Keratinocyte (primary cell): ENCODE measurements around the gene OCIAD1. TPM values are rescaled to one million over a fixed set of nuclear protein-coding genes. Genes with fewer than 3 reads are reported as not detected.

ENCODE experiments used
- DNase-seq: peaks from one replicate; pipeline ENCODE4 v3.0.0-alpha.2; 2011; ENCODE audit warnings: low read depth, missing footprints, low spot score
- FAIRE-seq: peaks from 2 replicates; lab custom pipeline; 2011; peaks lifted over from hg19 to GRCh38; lab: Jason Lieb, UNC
- H2AFZ ChIP-seq: 2 replicates; pipeline ENCODE4 v1.6.0; 2012; ENCODE audit warnings: low read length, control low read depth, inconsistent platforms; ENCODE audit not compliant: control insufficient read depth
- H3K27ac ChIP-seq: 2 replicates; pipeline ENCODE4 v1.5.1; 2011; ENCODE audit warnings: low read length; ENCODE audit not compliant: control insufficient read depth, insufficient read depth
- H3K27me3 ChIP-seq: 3 replicates; pipeline ENCODE4 v1.6.0; 2011; ENCODE audit warnings: low read length; ENCODE audit not compliant: control insufficient read depth, insufficient read depth; ENCODE audit errors: extremely low read depth
- H3K36me3 ChIP-seq, 2 experiments: 2 replicates in 1 of 2; 3 replicates in 1 of 2; pipeline ENCODE4 v1.5.1; 2011; ENCODE audit warnings: low read length in 2 of 2, mild to moderate bottlenecking in 1 of 2; ENCODE audit not compliant: control insufficient read depth in 2 of 2, insufficient read depth in 2 of 2; ENCODE audit errors: extremely low read depth in 1 of 2
- H3K4me1 ChIP-seq: 3 replicates; pipeline ENCODE4 v1.5.1; 2011; ENCODE audit warnings: low read length; ENCODE audit not compliant: control insufficient read depth, insufficient read depth; ENCODE audit errors: extremely low read depth
- H3K4me2 ChIP-seq: 3 replicates; pipeline ENCODE4 v1.6.0; 2011; ENCODE audit warnings: low read depth, low read length; ENCODE audit not compliant: control insufficient read depth, insufficient read depth; ENCODE audit errors: extremely low read depth
- H3K4me3 ChIP-seq, 3 experiments: fragments of 200-600 bp in 1 of 3; sonication (generic) in 1 of 3; 2 replicates in 2 of 3; 3 replicates in 1 of 3; pipeline ENCODE4 v1.5.1; 2011 to 2016; ENCODE audit warnings: low read length in 3 of 3, mild to moderate bottlenecking in 3 of 3, control low read depth in 2 of 3, inconsistent platforms in 1 of 3, low read depth in 1 of 3, mixed read lengths in 1 of 3, mixed run types in 1 of 3, moderate library complexity in 1 of 3; ENCODE audit not compliant: control insufficient read depth in 2 of 3, insufficient read depth in 2 of 3; ENCODE audit errors: extremely low read depth in 1 of 3
- H3K79me2 ChIP-seq: 2 replicates; pipeline ENCODE4 v1.6.0; 2012; ENCODE audit warnings: low read length; ENCODE audit not compliant: control insufficient read depth, insufficient read depth
- H3K9ac ChIP-seq: 3 replicates; pipeline ENCODE4 v1.6.0; 2011; ENCODE audit warnings: low read length; ENCODE audit not compliant: control insufficient read depth, insufficient read depth; ENCODE audit errors: extremely low read depth
- H3K9me1 ChIP-seq: 3 replicates; pipeline ENCODE4 v1.6.0; 2011; ENCODE audit warnings: low read length; ENCODE audit not compliant: control insufficient read depth, insufficient read depth; ENCODE audit errors: extremely low read depth
- H3K9me3 ChIP-seq: 2 replicates; pipeline ENCODE4 v1.5.1; 2012; ENCODE audit warnings: low read depth, low read length; ENCODE audit not compliant: control insufficient read depth
- H4K20me1 ChIP-seq: 3 replicates; pipeline ENCODE4 v1.6.0; 2011; ENCODE audit warnings: low read length; ENCODE audit not compliant: control insufficient read depth, insufficient read depth; ENCODE audit errors: extremely low read depth
- EZH2 ChIP-seq: IDR thresholded peaks from one replicate; pipeline ENCODE4 v1.6.1; 2012; ENCODE audit warnings: inconsistent platforms, mild to moderate bottlenecking, low read length, moderate library complexity
- dilution Hi-C: fragments of 300-500 bp; cut with MboI; formaldehyde crosslinking; loops from one replicate; pipeline ENCODE4 v1.7.0; 2020; ENCODE audit warnings: low sequenced_read_pairs; ENCODE audit not compliant: extremely low pct_ligation_motif_present
- polyA plus RNA-seq, 5 experiments: library from polyadenylated mRNA; depleted of rRNA in 3 of 5; stranded (reverse) in 3 of 5; stranded (forward) in 1 of 5; unstranded in 1 of 5; fragments of >200 nt; gene quantifications; 1 replicate in 1 of 5; 2 replicates in 3 of 5; 3 replicates in 1 of 5; pipeline versions ENCODE4 v1.2.1 to v1.2.3, GENCODE V29; 2011 to 2012; ENCODE audit warnings: missing spikeins in 2 of 5, low read depth in 1 of 5, low replicate concordance in 1 of 5
- TF ChIP-seq, protein P1 (sequence below), 3 experiments: IDR thresholded peaks in 1 of 3; conservative IDR thresholded peaks in 1 of 3; optimal IDR thresholded peaks in 1 of 3; 2 replicates in 2 of 3; 3 replicates in 1 of 3; pipeline versions ENCODE3 to v1.5.1; 2011; ENCODE audit warnings: low read length in 3 of 3, mild to moderate bottlenecking in 3 of 3, moderate library complexity in 2 of 3, control low read depth in 1 of 3, inconsistent platforms in 1 of 3; ENCODE audit not compliant: insufficient read depth in 2 of 3; ENCODE audit errors: extremely low read depth in 1 of 3

OCIAD1 gene
- polyA plus RNA-seq, 1 donor (not counting 4 experiments of a cell fraction or from before 2014, with no cell fraction given) = 199 TPM

DNA sequence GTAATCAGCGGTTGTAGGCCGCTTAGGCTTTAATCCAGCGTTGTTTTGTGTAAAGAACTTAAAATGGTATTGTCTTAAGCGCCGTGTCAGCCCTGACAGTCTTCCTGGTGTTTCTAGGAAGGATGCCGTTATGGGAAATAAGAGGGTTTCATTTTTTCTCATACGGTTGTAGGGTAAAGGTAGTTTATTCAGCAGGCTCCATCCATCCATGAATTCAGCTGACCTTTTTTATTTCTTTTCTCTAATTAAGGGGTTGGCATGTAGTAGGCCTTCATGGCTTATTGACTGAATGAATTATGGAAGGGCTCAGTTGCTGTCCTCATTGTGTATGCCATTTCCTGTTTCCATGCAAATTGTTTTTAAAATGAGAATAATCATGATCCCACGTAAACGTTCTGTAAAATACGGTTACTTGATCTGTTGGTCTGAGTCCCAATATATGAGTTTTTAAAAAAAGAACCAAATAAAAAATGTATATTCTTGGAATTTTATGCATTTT, 693 bp downstream of the OCIAD1 start:
- Histone ChIP-seq H3K79me2 (peaks cover 36% of the 10 kb centered on the region), H3K4me2 (peak overlapping the region; percentile 81)
- FAIRE-seq = no peak

GRCh38 chr4:48832571-48832970, 1.7 kb downstream of the OCIAD1 start:
- Histone ChIP-seq H3K9me3 (no peaks in the 10 kb centered on the region), H3K9ac (peak overlapping the region; percentile 15), H3K27ac (peak overlapping the region; percentile 99), H2AFZ (no peak overlapping the region), H3K4me3 (peak overlapping the region; percentile 90 to 99 (median 97)), H3K9me1 (no peaks in the 10 kb centered on the region), H4K20me1 (peaks cover 2% of the 10 kb centered on the region), H3K36me3 (peaks cover 5 to 6% of the 10 kb centered on the region in 2 experiments), H3K79me2 (peaks cover 36% of the 10 kb centered on the region), H3K4me2 (peak overlapping the region; percentile 81), H3K27me3 (no peaks in the 10 kb centered on the region), H3K4me1 (peaks cover 6% of the 10 kb centered on the region)
- no peak for DNase-seq
- TF ChIP-seq, protein P1, sequence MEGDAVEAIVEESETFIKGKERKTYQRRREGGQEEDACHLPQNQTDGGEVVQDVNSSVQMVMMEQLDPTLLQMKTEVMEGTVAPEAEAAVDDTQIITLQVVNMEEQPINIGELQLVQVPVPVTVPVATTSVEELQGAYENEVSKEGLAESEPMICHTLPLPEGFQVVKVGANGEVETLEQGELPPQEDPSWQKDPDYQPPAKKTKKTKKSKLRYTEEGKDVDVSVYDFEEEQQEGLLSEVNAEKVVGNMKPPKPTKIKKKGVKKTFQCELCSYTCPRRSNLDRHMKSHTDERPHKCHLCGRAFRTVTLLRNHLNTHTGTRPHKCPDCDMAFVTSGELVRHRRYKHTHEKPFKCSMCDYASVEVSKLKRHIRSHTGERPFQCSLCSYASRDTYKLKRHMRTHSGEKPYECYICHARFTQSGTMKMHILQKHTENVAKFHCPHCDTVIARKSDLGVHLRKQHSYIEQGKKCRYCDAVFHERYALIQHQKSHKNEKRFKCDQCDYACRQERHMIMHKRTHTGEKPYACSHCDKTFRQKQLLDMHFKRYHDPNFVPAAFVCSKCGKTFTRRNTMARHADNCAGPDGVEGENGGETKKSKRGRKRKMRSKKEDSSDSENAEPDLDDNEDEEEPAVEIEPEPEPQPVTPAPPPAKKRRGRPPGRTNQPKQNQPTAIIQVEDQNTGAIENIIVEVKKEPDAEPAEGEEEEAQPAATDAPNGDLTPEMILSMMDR (optimal IDR thresholded peaks at IDR 0.05 in 1 of 3, IDR thresholded peaks at IDR 0.05 in 1 of 3, conservative IDR thresholded peaks at IDR 0.05 in 1 of 3; ENCODE audit: extremely low read depth in 1 of 3, insufficient read depth in 2 of 3, low read length in 3 of 3) = no peak
- no peak for TF ChIP-seq EZH2
- no peak for FAIRE-seq
- dilution Hi-C loops = no loop called here

More for the DNA sequence above, 693 bp downstream of the OCIAD1 start:
- no peaks in the 10 kb centered on the region for H3K9me3 ChIP-seq
- H4K20me1 ChIP-seq = peaks cover 2% of the 10 kb centered on the region
- no peaks in the 10 kb centered on the region for H3K9me1 ChIP-seq
- peak overlapping the region; percentile 97 for H2AFZ ChIP-seq
- peak overlapping the region; percentile 90 to 99 (median 97) for H3K4me3 ChIP-seq
- H3K36me3 ChIP-seq = peaks cover 5 to 6% of the 10 kb centered on the region in 2 experiments
- peaks cover 6% of the 10 kb centered on the region for H3K4me1 ChIP-seq
- peak overlapping the region; percentile 99 for H3K27ac ChIP-seq
- DNase-seq = no peak
- peak overlapping the region; percentile 100 for H3K9ac ChIP-seq
- TF ChIP-seq, protein P1 (optimal IDR thresholded peaks at IDR 0.05 in 1 of 3, IDR thresholded peaks at IDR 0.05 in 1 of 3, conservative IDR thresholded peaks at IDR 0.05 in 1 of 3; ENCODE audit: extremely low read depth in 1 of 3, insufficient read depth in 2 of 3, low read length in 3 of 3) = no peak
- TF ChIP-seq EZH2 = no peak
- dilution Hi-C loops = no loop called here
- H3K27me3 ChIP-seq = no peaks in the 10 kb centered on the region
